Tibial artery (tissue), 4 donors: ENCODE data around the gene SLC22A3.

Source experiments
- DNase-seq, 2 donors: peaks; one replicate each; pipeline ENCODE4 v3.0.0-alpha.2; 2019
- H3K27ac ChIP-seq, 2 donors: fragments of 200-600 bp; sonication (generic) in 1 of 2; 1 replicate in 1 of 2; 2 replicates in 1 of 2; pipeline ENCODE4 v1.5.1; 2018 to 2019; ENCODE audit warnings: mild to moderate bottlenecking in 1 of 2
- H3K27me3 ChIP-seq, 2 donors: fragments of 200-600 bp; sonication (generic) in 1 of 2; one replicate each; pipeline versions ENCODE4 v1.5.1 to v1.6.0; 2016 to 2019
- H3K36me3 ChIP-seq, 3 donors: fragments of 200-600 bp; sonication (generic) in 2 of 3; one replicate each; pipeline ENCODE4 v1.5.1; 2016 to 2019; ENCODE audit warnings: mild to moderate bottlenecking in 2 of 3
- H3K4me1 ChIP-seq, 4 donors: fragments of 200-600 bp; sonication (generic) in 2 of 4; 1 replicate in 3 of 4; 2 replicates in 1 of 4; pipeline ENCODE4 v1.5.1; 2016 to 2019
- H3K4me3 ChIP-seq, 2 donors: fragments of 200-600 bp; sonication (generic) in 1 of 2; 1 replicate in 1 of 2; 2 replicates in 1 of 2; pipeline ENCODE4 v1.5.1; 2018 to 2019; ENCODE audit warnings: mild to moderate bottlenecking in 2 of 2
- H3K9me3 ChIP-seq, 3 donors: fragments of 200-600 bp; sonication (generic) in 1 of 3; one replicate each; pipeline ENCODE4 v1.5.1; 2016 to 2019
- intact Hi-C: fragments of 100-400 bp; cut with DNase I; formaldehyde crosslinking; loops from one replicate; pipeline ENCODE4 v1.15.0; 2023; ENCODE audit warnings: low total_unique reads
- TF ChIP-seq, protein P1 (sequence below), 2 experiments: fragments of 200-600 bp in 1 of 2; fragments of 450-650 bp in 1 of 2; IDR thresholded peaks; one replicate each; pipeline ENCODE4 v1.5.1; 2017 to 2019; ENCODE audit warnings: antibody characterized with exemption in 2 of 2, mild to moderate bottlenecking in 1 of 2, moderate library complexity in 1 of 2

The SLC22A3 gene

GRCh38 chr6:160337301-160337700, 10.9 kb upstream of the SLC22A3 start:
- Histone ChIP-seq H3K27me3 (no peaks in the 10 kb centered on the region), H3K27ac (no peak overlapping the region), H3K4me1 (peaks cover 0 to 10% (median 3%) of the 10 kb centered on the region in 4 donors), H3K4me3 (no peak overlapping the region), H3K9me3 (no peaks in the 10 kb centered on the region), H3K36me3 (no peaks in the 10 kb centered on the region)
- TF ChIP-seq, protein P1, sequence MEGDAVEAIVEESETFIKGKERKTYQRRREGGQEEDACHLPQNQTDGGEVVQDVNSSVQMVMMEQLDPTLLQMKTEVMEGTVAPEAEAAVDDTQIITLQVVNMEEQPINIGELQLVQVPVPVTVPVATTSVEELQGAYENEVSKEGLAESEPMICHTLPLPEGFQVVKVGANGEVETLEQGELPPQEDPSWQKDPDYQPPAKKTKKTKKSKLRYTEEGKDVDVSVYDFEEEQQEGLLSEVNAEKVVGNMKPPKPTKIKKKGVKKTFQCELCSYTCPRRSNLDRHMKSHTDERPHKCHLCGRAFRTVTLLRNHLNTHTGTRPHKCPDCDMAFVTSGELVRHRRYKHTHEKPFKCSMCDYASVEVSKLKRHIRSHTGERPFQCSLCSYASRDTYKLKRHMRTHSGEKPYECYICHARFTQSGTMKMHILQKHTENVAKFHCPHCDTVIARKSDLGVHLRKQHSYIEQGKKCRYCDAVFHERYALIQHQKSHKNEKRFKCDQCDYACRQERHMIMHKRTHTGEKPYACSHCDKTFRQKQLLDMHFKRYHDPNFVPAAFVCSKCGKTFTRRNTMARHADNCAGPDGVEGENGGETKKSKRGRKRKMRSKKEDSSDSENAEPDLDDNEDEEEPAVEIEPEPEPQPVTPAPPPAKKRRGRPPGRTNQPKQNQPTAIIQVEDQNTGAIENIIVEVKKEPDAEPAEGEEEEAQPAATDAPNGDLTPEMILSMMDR (IDR thresholded peaks at IDR 0.05), result no peak
- intact Hi-C loops, result no loop called here
- no peak for DNase-seq

DNA sequence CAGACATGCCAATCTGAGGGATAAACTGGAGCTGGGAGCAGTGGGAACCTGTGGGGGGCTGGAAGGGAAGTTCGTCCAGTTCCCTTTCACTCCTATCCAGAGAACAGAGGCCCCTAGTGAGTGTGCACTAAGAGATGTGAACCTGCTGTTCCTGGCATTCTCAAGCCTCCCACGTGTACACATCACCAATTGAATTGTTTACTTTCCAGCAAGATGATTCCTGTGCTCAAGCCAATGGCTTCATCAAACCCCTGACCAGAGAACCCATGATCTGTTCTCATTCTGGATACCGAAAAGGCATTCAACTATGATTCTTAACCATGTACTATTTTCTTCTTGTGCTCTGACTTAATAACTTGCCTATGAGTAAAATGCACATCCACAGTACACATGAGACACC, 10.2 kb upstream of the SLC22A3 start:
- Histone ChIP-seq H3K4me3 (no peak overlapping the region), H3K9me3 (no peaks in the 10 kb centered on the region), H3K36me3 (no peaks in the 10 kb centered on the region), H3K27me3 (no peaks in the 10 kb centered on the region), H3K27ac (no peak overlapping the region), H3K4me1 (peaks cover 0 to 3% (median 0%) of the 10 kb centered on the region in 4 donors)
- TF ChIP-seq, protein P1 (IDR thresholded peaks at IDR 0.05), result no peak
- intact Hi-C loops, result no loop called here
- DNase-seq, result no peak

DNA sequence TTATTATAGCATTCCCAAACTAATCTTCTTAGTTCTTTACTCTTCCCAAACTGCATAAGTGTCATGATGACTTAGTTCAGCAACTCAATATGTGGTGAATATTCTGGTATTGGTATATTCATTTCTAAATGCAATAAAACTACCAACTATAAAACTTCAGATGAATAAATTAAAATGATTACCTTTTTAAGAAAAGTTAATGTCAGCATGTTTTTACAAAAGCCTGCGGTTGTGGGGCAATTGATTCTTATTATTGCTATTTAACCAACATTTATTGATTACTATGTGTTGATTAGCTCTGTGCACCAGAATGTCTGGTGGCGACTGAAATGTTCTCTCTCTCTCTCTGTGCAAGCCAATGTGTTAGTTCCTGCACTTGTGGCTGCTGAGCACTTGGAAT, 5.0 kb upstream of the SLC22A3 start:
- TF ChIP-seq, protein P1 (IDR thresholded peaks at IDR 0.05), result no peak
- intact Hi-C loops, result no loop called here

DNA sequence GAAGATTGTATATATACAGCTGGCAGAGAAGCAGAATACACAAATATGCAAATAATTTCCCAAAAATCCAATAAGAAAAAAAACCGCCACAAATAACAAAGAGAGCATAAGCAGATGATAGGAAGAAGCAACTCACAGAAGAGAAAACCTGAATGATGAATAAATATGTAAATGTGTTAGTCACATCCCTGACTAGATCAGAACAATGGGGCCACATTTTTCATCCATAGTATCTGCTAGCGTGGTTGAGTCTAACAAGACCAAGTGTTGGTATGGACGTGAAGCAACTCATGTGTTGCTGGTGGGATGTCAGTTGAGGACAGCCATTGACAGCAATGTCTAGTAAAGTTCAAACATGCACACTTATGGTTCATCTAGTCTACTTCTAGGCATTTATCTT, 3.9 kb upstream of the SLC22A3 start:
- no peak for DNase-seq
- Histone ChIP-seq H3K9me3 (no peaks in the 10 kb centered on the region), H3K4me3 (no peak overlapping the region), H3K27me3 (no peaks in the 10 kb centered on the region), H3K4me1 (peaks cover 0 to 6% (median 0%) of the 10 kb centered on the region in 4 donors), H3K36me3 (no peaks in the 10 kb centered on the region), H3K27ac (no peak overlapping the region)
- TF ChIP-seq, protein P1 (IDR thresholded peaks at IDR 0.05), result no peak
- intact Hi-C loops, result no loop called here

More for the DNA sequence above, 5.0 kb upstream of the SLC22A3 start:
- Histone ChIP-seq H3K27ac (no peak overlapping the region), H3K9me3 (no peaks in the 10 kb centered on the region), H3K4me3 (no peak overlapping the region), H3K27me3 (no peaks in the 10 kb centered on the region), H3K36me3 (no peaks in the 10 kb centered on the region), H3K4me1 (peaks cover 0 to 6% (median 0%) of the 10 kb centered on the region in 4 donors)
- no peak for DNase-seq

DNA sequence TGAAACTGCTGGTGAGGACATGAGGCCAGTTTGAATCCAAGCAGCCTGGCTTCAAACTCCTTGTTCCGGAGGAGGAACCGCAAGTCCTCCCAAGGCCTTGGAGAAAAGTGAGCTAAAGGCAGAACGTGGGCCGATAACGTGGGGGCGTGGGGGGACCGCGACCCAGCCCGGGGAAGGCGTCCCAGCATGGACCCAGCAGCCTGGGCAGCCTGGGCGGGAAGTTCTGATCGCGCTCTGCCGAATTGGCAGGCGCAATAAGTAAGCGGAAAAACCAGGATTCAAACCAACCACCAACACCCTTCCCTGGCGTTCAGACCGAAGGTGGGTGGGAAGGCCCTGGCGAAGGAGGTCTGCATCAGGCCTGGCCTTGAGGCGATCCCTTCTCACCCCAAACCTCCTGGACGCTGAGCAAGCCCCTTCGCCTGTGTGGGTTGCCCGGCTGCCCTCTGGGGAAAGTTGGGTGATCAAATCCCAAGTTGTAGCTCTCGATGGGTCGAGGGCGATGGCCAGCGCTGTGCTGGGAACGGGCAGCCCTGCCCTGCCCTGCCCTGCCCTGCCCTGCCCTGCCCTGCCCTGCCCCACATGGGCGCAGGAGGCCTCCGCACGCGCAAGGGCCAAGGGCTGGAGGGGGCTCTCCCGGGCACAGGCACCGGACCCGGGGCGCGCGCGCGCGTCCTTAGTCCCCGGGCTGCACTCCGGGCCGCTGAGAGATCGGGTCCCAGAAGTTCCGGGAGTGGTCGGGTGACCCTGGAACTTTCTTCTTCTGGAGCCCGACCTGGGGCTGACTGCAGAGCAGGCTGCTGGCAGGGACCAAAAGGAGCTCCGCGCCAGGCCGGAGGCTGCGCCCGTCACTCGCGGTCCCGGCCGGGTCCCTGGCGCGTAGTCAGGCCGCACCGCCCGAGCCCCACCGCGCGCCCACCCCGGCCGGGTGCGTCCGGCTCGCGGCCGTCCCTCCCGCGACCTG, 637 bp upstream of the SLC22A3 start:
- Histone ChIP-seq H3K27me3 (no peaks in the 10 kb centered on the region), H3K27ac (peak overlapping the region; percentile 87 to 89), H3K36me3 (no peaks in the 10 kb centered on the region), H3K4me3 (peak overlapping the region; percentile 75 to 84), H3K9me3 (no peaks in the 10 kb centered on the region), H3K4me1 (peaks cover 0 to 26% (median 6%) of the 10 kb centered on the region in 4 donors)
- TF ChIP-seq, protein P1 (IDR thresholded peaks at IDR 0.05), result no peak
- intact Hi-C loops, result no loop called here
- DNase-seq, result no peak
